Liver (tissue), 9 donors: Measurements from ENCODE around the gene MRPL46. TPM values are rescaled to one million over a fixed set of nuclear protein-coding genes. Genes with fewer than 3 reads are reported as not detected.

Experiments
- DNase-seq: peaks from one replicate; pipeline ENCODE4 v3.0.0-alpha.2; 2017; ENCODE audit warnings: low spot score
- H3K27ac ChIP-seq, 2 donors: one replicate each; pipeline ENCODE4 v1.7.0; 2013; ENCODE audit warnings: inconsistent platforms in 2 of 2, low read length in 2 of 2, control low read depth in 1 of 2, low read depth in 1 of 2, mild to moderate bottlenecking in 1 of 2
- H3K27me3 ChIP-seq, 4 donors: one replicate each; pipeline versions ENCODE4 v1.6.1 to v1.7.0; 2013; ENCODE audit warnings: low read length in 3 of 4, inconsistent platforms in 1 of 4, mild to moderate bottlenecking in 1 of 4, moderate library complexity in 1 of 4; ENCODE audit not compliant: control insufficient read depth in 4 of 4, insufficient read depth in 4 of 4
- H3K36me3 ChIP-seq, 4 donors: one replicate each; pipeline versions ENCODE4 v1.6.1 to v1.7.0; 2013; ENCODE audit warnings: low read length in 3 of 4, mild to moderate bottlenecking in 3 of 4, low read depth in 1 of 4, moderate library complexity in 1 of 4; ENCODE audit not compliant: control insufficient read depth in 4 of 4, insufficient read depth in 3 of 4
- H3K4me1 ChIP-seq, 4 donors: one replicate each; pipeline versions ENCODE4 v1.6.1 to v1.7.0; 2013; ENCODE audit warnings: low read length in 3 of 4, mild to moderate bottlenecking in 3 of 4, moderate library complexity in 1 of 4; ENCODE audit not compliant: control insufficient read depth in 4 of 4, insufficient read depth in 4 of 4
- H3K4me3 ChIP-seq, 3 donors: one replicate each; pipeline versions ENCODE4 v1.6.1 to v1.7.0; 2013; ENCODE audit warnings: low read length in 3 of 3, control low read depth in 1 of 3, low read depth in 1 of 3, mild to moderate bottlenecking in 1 of 3
- H3K9ac ChIP-seq, 2 donors: one replicate each; pipeline ENCODE4 v1.7.0; 2013; ENCODE audit warnings: low read length in 2 of 2, mild to moderate bottlenecking in 2 of 2, moderate library complexity in 2 of 2, control low read depth in 1 of 2, low read depth in 1 of 2
- H3K9me3 ChIP-seq, 4 donors: one replicate each; pipeline versions ENCODE4 v1.6.1 to v1.7.0; 2013; ENCODE audit warnings: low read length in 3 of 4; ENCODE audit not compliant: control insufficient read depth in 4 of 4
- EGR1 ChIP-seq, 2 donors: IDR thresholded peaks; 2 replicates each; pipeline ENCODE4 v1.6.1; 2016 to 2018; ENCODE audit warnings: antibody characterized with exemption in 2 of 2, low read depth in 2 of 2
- FOXA1 ChIP-seq: IDR thresholded peaks from 2 replicates; pipeline ENCODE4 v1.6.1; 2016; ENCODE audit warnings: antibody characterized with exemption
- FOXA2 ChIP-seq: IDR thresholded peaks from 2 replicates; pipeline ENCODE4 v1.6.1; 2016; ENCODE audit warnings: antibody characterized with exemption
- GABPA ChIP-seq, 2 donors: IDR thresholded peaks in 1 of 2; conservative IDR thresholded peaks in 1 of 2; 2 replicates each; pipeline ENCODE4 v1.6.1; 2016; ENCODE audit warnings: antibody characterized with exemption in 2 of 2, mild to moderate bottlenecking in 1 of 2, moderate library complexity in 1 of 2
- HNF4A ChIP-seq, 2 donors: conservative IDR thresholded peaks; 2 replicates each; pipeline ENCODE4 v1.6.1; 2016; ENCODE audit warnings: antibody characterized with exemption in 2 of 2, mild to moderate bottlenecking in 2 of 2
- HNF4G ChIP-seq: IDR thresholded peaks from 2 replicates; pipeline ENCODE4 v1.6.1; 2016; ENCODE audit warnings: antibody characterized with exemption
- JUND ChIP-seq, 2 donors: IDR thresholded peaks; 2 replicates each; pipeline ENCODE4 v1.6.1; 2016; ENCODE audit warnings: antibody characterized with exemption in 2 of 2
- NR2F2 ChIP-seq: IDR thresholded peaks from 2 replicates; pipeline ENCODE4 v1.6.1; 2016; ENCODE audit warnings: antibody characterized with exemption
- RAD21 ChIP-seq, 2 donors: IDR thresholded peaks; 2 replicates each; pipeline ENCODE4 v1.6.1; 2016; ENCODE audit warnings: antibody characterized with exemption in 2 of 2, mild to moderate bottlenecking in 2 of 2
- RXRA ChIP-seq, 2 donors: IDR thresholded peaks; 2 replicates each; pipeline ENCODE4 v1.6.1; 2017 to 2018; ENCODE audit warnings: antibody characterized with exemption in 2 of 2, mild to moderate bottlenecking in 1 of 2
- SP1 ChIP-seq: IDR thresholded peaks from 2 replicates; pipeline ENCODE4 v1.6.1; 2018; ENCODE audit warnings: antibody characterized with exemption, mild to moderate bottlenecking
- TAF1 ChIP-seq: conservative IDR thresholded peaks from 2 replicates; pipeline ENCODE4 v1.6.1; 2016; ENCODE audit warnings: antibody characterized with exemption, mild to moderate bottlenecking
- YY1 ChIP-seq: IDR thresholded peaks from 2 replicates; pipeline ENCODE4 v1.6.1; 2016; ENCODE audit warnings: antibody characterized with exemption, mild to moderate bottlenecking
- WGBS: extraction: QIAGEN DNeasy Blood & Tissue Kit; methylation state at CpG from one replicate; pipeline ENCODE4 v1.1.7; 2013; 5-methylcytosine and 5-hydroxymethylcytosine counted together
- polyA plus RNA-seq, 2 donors: library from polyadenylated mRNA; stranded (reverse) in 1 of 2; unstranded in 1 of 2; fragments of 200-250 nt in 1 of 2; fragments of >200 nt in 1 of 2; fragmentation: Nextera tagmentation in 1 of 2; extraction: Ambion mirVana in 1 of 2; gene quantifications; one replicate each; pipeline versions ENCODE4 v1.2.1 to v1.2.3, GENCODE V29; 2013 to 2015
- total RNA-seq, 2 donors: library from RNA; depleted of rRNA; stranded (reverse); fragments of >200 nt; gene quantifications; one replicate each; pipeline ENCODE4 v1.2.3, GENCODE V29; 2014
- TF ChIP-seq, protein P1 (sequence below): IDR thresholded peaks from 2 replicates; pipeline ENCODE4 v1.6.1; 2016; ENCODE audit warnings: antibody characterized with exemption, mild to moderate bottlenecking
- TF ChIP-seq, protein P2 (sequence below): IDR thresholded peaks from 2 replicates; pipeline ENCODE4 v1.6.1; 2016; ENCODE audit warnings: antibody characterized with exemption
- TF ChIP-seq, protein P3 (sequence below): IDR thresholded peaks from 2 replicates; pipeline ENCODE4 v1.6.1; 2016; ENCODE audit warnings: antibody characterized with exemption
- TF ChIP-seq, protein P4 (sequence below): fragments of 150-350 bp; IDR thresholded peaks from 2 replicates; pipeline ENCODE4 v1.5.1; 2017; ENCODE audit warnings: improper control_type of control experiment, low read depth, low read length; ENCODE audit not compliant: missing input control
- TF ChIP-seq, protein P5 (sequence below): IDR thresholded peaks from 2 replicates; pipeline ENCODE4 v1.6.1; 2016; ENCODE audit warnings: antibody characterized with exemption
- donor health status: healthy.
- donor health status: healthy.
- donor health status: healthy.
- donor health status: healthy.
- donor health status: healthy.

The MRPL46 gene
- total and polyA plus RNA-seq, 4 donors, result 16.1 to 63.5 (median 39.2) TPM

DNA sequence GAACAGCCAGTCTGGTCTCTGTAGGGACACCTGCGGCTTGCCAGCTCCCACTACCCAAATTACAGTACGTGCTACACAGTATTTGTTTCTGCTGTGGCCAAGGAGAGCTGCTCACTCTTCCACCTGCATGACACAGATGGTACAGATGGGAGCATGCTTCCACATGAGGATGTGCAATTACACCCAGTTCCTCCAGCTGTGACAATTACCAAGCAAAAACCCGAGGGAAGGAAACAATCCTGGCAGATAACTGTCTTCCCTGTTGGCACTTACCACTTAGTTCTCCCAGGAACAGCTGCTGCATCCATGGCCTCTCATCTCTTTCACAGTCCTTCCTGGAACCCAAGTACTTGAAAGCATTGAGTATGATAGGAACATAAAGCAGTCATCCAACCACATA lies 44.9 kb upstream of the MRPL46 start:
- DNase-seq, result no peak
- Histone ChIP-seq H3K27ac (no peak overlapping the region), H3K27me3 (no peaks in the 10 kb centered on the region), H3K4me3 (no peak overlapping the region), H3K4me1 (no peaks in the 10 kb centered on the region), H3K36me3 (peaks cover 0 to 24% (median 8%) of the 10 kb centered on the region in 4 donors), H3K9me3 (no peaks in the 10 kb centered on the region), H3K9ac (no peak overlapping the region)
- TF ChIP-seq FOXA2, result no peak
- TF ChIP-seq, protein P1, sequence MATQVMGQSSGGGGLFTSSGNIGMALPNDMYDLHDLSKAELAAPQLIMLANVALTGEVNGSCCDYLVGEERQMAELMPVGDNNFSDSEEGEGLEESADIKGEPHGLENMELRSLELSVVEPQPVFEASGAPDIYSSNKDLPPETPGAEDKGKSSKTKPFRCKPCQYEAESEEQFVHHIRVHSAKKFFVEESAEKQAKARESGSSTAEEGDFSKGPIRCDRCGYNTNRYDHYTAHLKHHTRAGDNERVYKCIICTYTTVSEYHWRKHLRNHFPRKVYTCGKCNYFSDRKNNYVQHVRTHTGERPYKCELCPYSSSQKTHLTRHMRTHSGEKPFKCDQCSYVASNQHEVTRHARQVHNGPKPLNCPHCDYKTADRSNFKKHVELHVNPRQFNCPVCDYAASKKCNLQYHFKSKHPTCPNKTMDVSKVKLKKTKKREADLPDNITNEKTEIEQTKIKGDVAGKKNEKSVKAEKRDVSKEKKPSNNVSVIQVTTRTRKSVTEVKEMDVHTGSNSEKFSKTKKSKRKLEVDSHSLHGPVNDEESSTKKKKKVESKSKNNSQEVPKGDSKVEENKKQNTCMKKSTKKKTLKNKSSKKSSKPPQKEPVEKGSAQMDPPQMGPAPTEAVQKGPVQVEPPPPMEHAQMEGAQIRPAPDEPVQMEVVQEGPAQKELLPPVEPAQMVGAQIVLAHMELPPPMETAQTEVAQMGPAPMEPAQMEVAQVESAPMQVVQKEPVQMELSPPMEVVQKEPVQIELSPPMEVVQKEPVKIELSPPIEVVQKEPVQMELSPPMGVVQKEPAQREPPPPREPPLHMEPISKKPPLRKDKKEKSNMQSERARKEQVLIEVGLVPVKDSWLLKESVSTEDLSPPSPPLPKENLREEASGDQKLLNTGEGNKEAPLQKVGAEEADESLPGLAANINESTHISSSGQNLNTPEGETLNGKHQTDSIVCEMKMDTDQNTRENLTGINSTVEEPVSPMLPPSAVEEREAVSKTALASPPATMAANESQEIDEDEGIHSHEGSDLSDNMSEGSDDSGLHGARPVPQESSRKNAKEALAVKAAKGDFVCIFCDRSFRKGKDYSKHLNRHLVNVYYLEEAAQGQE, result no peak
- TF ChIP-seq NR2F2, result no peak
- TF ChIP-seq, protein P2, sequence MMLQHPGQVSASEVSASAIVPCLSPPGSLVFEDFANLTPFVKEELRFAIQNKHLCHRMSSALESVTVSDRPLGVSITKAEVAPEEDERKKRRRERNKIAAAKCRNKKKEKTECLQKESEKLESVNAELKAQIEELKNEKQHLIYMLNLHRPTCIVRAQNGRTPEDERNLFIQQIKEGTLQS, result no peak
- no peak for TF ChIP-seq GABPA (IDR thresholded peaks at IDR 0.05 in 1 of 2, conservative IDR thresholded peaks at IDR 0.05 in 1 of 2)
- no peak for TF ChIP-seq SP1
- no peak for TF ChIP-seq FOXA1
- no peak for TF ChIP-seq JUND (IDR thresholded peaks at IDR 0.05)
- TF ChIP-seq, protein P3, sequence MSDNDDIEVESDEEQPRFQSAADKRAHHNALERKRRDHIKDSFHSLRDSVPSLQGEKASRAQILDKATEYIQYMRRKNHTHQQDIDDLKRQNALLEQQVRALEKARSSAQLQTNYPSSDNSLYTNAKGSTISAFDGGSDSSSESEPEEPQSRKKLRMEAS, result no peak
- TF ChIP-seq EGR1 (IDR thresholded peaks at IDR 0.05; ENCODE audit: low read depth in 2 of 2), result no peak
- TF ChIP-seq RAD21 (IDR thresholded peaks at IDR 0.05), result no peak
- no peak for TF ChIP-seq HNF4A (conservative IDR thresholded peaks at IDR 0.05)
- 93% methylated on average over 3 of the region's 3 CpGs for WGBS

- Histone ChIP-seq H3K4me1 (no peaks in the 10 kb centered on the region), H3K9me3 (no peaks in the 10 kb centered on the region), H3K27ac (no peak overlapping the region), H3K4me3 (no peak overlapping the region), H3K36me3 (peaks cover 0 to 19% (median 6%) of the 10 kb centered on the region in 4 donors), H3K9ac (no peak overlapping the region), H3K27me3 (no peaks in the 10 kb centered on the region)
- 93% methylated on average over 2 of the region's 2 CpGs for WGBS
- TF ChIP-seq FOXA1 (no peak), HNF4G (no peak), TAF1 (no peak), FOXA2 (no peak), NR2F2 (no peak), EGR1 (IDR thresholded peaks at IDR 0.05; ENCODE audit: low read depth in 2 of 2) (no peak), GABPA (IDR thresholded peaks at IDR 0.05 in 1 of 2, conservative IDR thresholded peaks at IDR 0.05 in 1 of 2) (no peak), RAD21 (IDR thresholded peaks at IDR 0.05) (no peak), JUND (IDR thresholded peaks at IDR 0.05) (no peak), HNF4A (conservative IDR thresholded peaks at IDR 0.05) (no peak), RXRA (IDR thresholded peaks at IDR 0.05) (no peak), YY1 (no peak), SP1 (no peak)
- TF ChIP-seq, protein P2, result no peak
- TF ChIP-seq, protein P4, sequence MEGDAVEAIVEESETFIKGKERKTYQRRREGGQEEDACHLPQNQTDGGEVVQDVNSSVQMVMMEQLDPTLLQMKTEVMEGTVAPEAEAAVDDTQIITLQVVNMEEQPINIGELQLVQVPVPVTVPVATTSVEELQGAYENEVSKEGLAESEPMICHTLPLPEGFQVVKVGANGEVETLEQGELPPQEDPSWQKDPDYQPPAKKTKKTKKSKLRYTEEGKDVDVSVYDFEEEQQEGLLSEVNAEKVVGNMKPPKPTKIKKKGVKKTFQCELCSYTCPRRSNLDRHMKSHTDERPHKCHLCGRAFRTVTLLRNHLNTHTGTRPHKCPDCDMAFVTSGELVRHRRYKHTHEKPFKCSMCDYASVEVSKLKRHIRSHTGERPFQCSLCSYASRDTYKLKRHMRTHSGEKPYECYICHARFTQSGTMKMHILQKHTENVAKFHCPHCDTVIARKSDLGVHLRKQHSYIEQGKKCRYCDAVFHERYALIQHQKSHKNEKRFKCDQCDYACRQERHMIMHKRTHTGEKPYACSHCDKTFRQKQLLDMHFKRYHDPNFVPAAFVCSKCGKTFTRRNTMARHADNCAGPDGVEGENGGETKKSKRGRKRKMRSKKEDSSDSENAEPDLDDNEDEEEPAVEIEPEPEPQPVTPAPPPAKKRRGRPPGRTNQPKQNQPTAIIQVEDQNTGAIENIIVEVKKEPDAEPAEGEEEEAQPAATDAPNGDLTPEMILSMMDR, result no peak
- TF ChIP-seq, protein P1, result no peak
- TF ChIP-seq, protein P5, sequence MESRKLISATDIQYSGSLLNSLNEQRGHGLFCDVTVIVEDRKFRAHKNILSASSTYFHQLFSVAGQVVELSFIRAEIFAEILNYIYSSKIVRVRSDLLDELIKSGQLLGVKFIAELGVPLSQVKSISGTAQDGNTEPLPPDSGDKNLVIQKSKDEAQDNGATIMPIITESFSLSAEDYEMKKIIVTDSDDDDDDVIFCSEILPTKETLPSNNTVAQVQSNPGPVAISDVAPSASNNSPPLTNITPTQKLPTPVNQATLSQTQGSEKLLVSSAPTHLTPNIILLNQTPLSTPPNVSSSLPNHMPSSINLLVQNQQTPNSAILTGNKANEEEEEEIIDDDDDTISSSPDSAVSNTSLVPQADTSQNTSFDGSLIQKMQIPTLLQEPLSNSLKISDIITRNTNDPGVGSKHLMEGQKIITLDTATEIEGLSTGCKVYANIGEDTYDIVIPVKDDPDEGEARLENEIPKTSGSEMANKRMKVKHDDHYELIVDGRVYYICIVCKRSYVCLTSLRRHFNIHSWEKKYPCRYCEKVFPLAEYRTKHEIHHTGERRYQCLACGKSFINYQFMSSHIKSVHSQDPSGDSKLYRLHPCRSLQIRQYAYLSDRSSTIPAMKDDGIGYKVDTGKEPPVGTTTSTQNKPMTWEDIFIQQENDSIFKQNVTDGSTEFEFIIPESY, result no peak
- TF ChIP-seq, protein P3, result no peak
- DNase-seq, result no peak
Observed at GRCh38 chr15:88511161-88511560, 44.0 kb upstream of the MRPL46 start.
